ENCODE measurements around the gene VGLL4. TPM values are rescaled to one million over a fixed set of nuclear protein-coding genes. Genes with fewer than 3 reads are reported as not detected.

Gene VGLL4
- total RNA-seq, 4 donors from 2014 or later, result 79.3 to 144 (median 143) TPM

- Histone ChIP-seq H3K4me1 (no peaks in the 10 kb centered on the region), H3K36me3 (no peaks in the 10 kb centered on the region), H3K27me3 (no peaks in the 10 kb centered on the region), H3K4me3 (no peak overlapping the region), H3K9me3 (no peaks in the 10 kb centered on the region), H3K27ac (no peak overlapping the region)
- no peak for DNase-seq
- TF ChIP-seq CTCF (IDR thresholded peaks at IDR 0.05) (no peak), POLR2A (IDR thresholded peaks at IDR 0.05) (no peak)
- intact Hi-C loops (cut with DNase I; ENCODE audit: low total_unique reads), result no loop called here
Observed at GRCh38 chr3:11660242-11660641, 16.5 kb upstream of the VGLL4 start.

- no peaks in the 10 kb centered on the region for H3K4me1 ChIP-seq
- no peak for DNase-seq
- TF ChIP-seq CTCF (IDR thresholded peaks at IDR 0.05) (no peak), POLR2A (IDR thresholded peaks at IDR 0.05) (no peak)
- H3K4me3 ChIP-seq, result no peak overlapping the region
- H3K36me3 ChIP-seq, result no peaks in the 10 kb centered on the region
- intact Hi-C loops (cut with DNase I; ENCODE audit: low total_unique reads), result loop anchor here (10.0 kb wide), 1 partner anchor 147 kb away; no protein-coding TSS in a partner anchor
- H3K9me3 ChIP-seq, result no peaks in the 10 kb centered on the region
- H3K27me3 ChIP-seq, result no peaks in the 10 kb centered on the region
- H3K27ac ChIP-seq, result no peak overlapping the region
Observed at GRCh38 chr3:11658180-11658579, 14.5 kb upstream of the VGLL4 start.

- H3K4me3 ChIP-seq, result no peak overlapping the region
- intact Hi-C loops (cut with DNase I; ENCODE audit: low total_unique reads), result loop anchor here (10.0 kb wide), 1 partner anchor 149 kb away; no protein-coding TSS in a partner anchor
Observed at GRCh38 chr3:11655196-11655928, 11.6 kb upstream of the VGLL4 start.

GRCh38 chr3:11654166-11654565 lies 10.5 kb upstream of the VGLL4 start:
- no peak overlapping the region for H3K4me3 ChIP-seq
- no peaks in the 10 kb centered on the region for H3K36me3 ChIP-seq
- H3K9me3 ChIP-seq, result no peaks in the 10 kb centered on the region
- TF ChIP-seq POLR2A (IDR thresholded peaks at IDR 0.05) (no peak), CTCF (IDR thresholded peaks at IDR 0.05) (no peak)
- DNase-seq, result no peak
- H3K4me1 ChIP-seq, result no peaks in the 10 kb centered on the region
- H3K27ac ChIP-seq, result no peak overlapping the region
- intact Hi-C loops (cut with DNase I; ENCODE audit: low total_unique reads), result loop anchor here (5.0 to 10.0 kb wide), 2 partner anchors 151 to 277 kb away; no protein-coding TSS in a partner anchor
- no peaks in the 10 kb centered on the region for H3K27me3 ChIP-seq

More at GRCh38 chr3:11655196-11655928, 11.6 kb upstream of the VGLL4 start:
- Histone ChIP-seq H3K36me3 (no peaks in the 10 kb centered on the region), H3K4me1 (no peaks in the 10 kb centered on the region), H3K27ac (no peak overlapping the region), H3K27me3 (no peaks in the 10 kb centered on the region), H3K9me3 (no peaks in the 10 kb centered on the region)
- TF ChIP-seq CTCF (IDR thresholded peaks at IDR 0.05) (no peak), POLR2A (IDR thresholded peaks at IDR 0.05) (no peak)
- no peak for DNase-seq

DNA sequence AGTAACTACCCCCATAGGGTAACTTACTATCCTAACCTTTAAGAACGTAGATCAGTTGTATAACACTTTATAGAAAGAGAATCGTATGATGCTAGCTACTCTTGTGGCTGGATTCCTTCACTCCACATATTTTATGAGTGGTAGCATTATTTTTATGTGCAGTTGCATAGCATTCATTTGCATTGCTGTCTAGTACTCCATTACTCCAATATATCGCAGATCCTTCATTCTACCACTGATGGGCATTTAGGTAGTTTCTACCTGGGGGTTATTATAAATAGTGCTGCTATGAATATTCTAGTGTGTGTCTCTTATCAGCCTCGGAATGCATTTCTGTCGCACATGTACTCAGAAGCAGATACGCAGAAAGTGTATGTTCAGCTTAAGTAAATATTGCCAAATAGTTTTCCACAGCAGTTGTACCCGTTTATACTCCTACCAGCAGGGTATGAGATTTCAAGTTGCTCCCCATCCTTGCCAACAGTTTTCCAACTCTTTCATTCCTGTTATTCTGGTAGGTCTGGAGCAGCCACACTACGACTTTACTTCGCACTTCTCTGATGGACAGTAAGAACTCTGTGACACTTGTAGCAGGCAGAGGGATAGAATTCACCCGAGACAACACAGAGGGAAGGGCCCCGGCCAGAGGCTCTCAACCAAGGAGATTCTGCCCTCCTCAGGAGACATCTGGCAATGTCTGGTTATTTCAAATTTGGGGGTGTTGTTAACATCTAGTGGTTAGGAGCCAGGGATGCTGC lies 9.8 kb upstream of the VGLL4 start:
- TF ChIP-seq POLR2A (IDR thresholded peaks at IDR 0.05), result no peak
- TF ChIP-seq CTCF (IDR thresholded peaks at IDR 0.05), result no peak
- no peak overlapping the region for H3K27ac ChIP-seq
- intact Hi-C loops (cut with DNase I; ENCODE audit: low total_unique reads), result loop anchor here (5.0 to 10.0 kb wide), 2 partner anchors 151 to 276 kb away; no protein-coding TSS in a partner anchor

More for the DNA sequence above, 9.8 kb upstream of the VGLL4 start:
- no peaks in the 10 kb centered on the region for H3K36me3 ChIP-seq
- no peak for DNase-seq
- no peak overlapping the region for H3K4me3 ChIP-seq
- H3K27me3 ChIP-seq, result no peaks in the 10 kb centered on the region
- no peaks in the 10 kb centered on the region for H3K4me1 ChIP-seq
- H3K9me3 ChIP-seq, result no peaks in the 10 kb centered on the region
